Measurements from ENCODE around the gene SYNJ2. TPM values are rescaled to one million over a fixed set of nuclear protein-coding genes. Genes with fewer than 3 reads are reported as not detected.

Gene SYNJ2
- total and polyA plus RNA-seq, 2 experiments from 2014 or later = 2.8 to 5.6 TPM

DNA sequence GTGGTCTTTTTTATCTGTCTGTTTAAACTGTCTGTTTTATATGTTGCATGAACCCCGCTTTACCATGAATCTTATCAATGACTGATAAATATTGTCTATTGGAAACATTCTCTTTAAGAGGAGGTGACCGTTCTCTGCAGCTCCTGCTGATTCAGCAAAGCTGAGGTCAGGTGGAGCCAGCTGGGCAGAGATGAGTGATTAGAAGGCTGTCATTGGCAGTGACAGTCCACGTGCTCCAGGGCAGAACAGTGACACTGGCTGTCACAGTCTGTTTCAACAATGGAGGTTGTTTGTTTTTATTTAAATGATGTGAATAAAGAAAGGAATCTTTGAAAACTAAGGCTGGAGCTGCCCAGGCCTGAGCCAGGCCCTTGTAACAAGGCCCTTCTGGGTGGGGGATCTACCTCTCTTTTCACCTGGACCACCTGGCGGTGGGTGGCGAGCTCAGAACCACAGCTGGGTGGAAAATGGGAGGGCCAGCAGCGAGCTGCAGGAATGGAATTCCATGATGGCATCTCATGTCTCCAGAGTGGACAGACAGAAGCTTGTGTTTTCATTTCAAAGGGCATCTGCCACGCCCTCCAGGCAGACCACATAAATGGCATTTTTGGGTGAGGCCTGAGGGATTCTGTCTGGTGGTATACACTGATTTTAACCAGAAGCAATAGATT lies 12.6 kb downstream of the SYNJ2 start:
- TF ChIP-seq ZNF331 (CRISPR knock-in tag; IDR thresholded peaks at IDR 0.05; ENCODE audit: low read depth) (no peak), NANOG (IDR thresholded peaks at IDR 0.05; ENCODE audit: borderline replicate concordance) (no peak), EZH2 (IDR thresholded peaks at IDR 0.05; ENCODE audit: low read depth, unreplicated experiment) (no peak), STAT1 (IDR thresholded peaks at IDR 0.05; ENCODE audit: unreplicated experiment) (no peak), POLR2AphosphoS5 (IDR thresholded peaks at IDR 0.05; ENCODE audit: low read depth) (no peak), EZH2phosphoT487 (IDR thresholded peaks at IDR 0.05; ENCODE audit: unreplicated experiment) (no peak), CREB1 (CRISPR knock-in tag; IDR thresholded peaks at IDR 0.05; ENCODE audit: low read depth) (no peak), JUNB (IDR thresholded peaks at IDR 0.05; ENCODE audit: unreplicated experiment) (no peak)
- TF ChIP-seq, protein P1, sequence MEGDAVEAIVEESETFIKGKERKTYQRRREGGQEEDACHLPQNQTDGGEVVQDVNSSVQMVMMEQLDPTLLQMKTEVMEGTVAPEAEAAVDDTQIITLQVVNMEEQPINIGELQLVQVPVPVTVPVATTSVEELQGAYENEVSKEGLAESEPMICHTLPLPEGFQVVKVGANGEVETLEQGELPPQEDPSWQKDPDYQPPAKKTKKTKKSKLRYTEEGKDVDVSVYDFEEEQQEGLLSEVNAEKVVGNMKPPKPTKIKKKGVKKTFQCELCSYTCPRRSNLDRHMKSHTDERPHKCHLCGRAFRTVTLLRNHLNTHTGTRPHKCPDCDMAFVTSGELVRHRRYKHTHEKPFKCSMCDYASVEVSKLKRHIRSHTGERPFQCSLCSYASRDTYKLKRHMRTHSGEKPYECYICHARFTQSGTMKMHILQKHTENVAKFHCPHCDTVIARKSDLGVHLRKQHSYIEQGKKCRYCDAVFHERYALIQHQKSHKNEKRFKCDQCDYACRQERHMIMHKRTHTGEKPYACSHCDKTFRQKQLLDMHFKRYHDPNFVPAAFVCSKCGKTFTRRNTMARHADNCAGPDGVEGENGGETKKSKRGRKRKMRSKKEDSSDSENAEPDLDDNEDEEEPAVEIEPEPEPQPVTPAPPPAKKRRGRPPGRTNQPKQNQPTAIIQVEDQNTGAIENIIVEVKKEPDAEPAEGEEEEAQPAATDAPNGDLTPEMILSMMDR (conservative IDR thresholded peaks at IDR 0.05; ENCODE audit: low read depth in 2 of 2) = no peak
- TF ChIP-seq, protein P2, sequence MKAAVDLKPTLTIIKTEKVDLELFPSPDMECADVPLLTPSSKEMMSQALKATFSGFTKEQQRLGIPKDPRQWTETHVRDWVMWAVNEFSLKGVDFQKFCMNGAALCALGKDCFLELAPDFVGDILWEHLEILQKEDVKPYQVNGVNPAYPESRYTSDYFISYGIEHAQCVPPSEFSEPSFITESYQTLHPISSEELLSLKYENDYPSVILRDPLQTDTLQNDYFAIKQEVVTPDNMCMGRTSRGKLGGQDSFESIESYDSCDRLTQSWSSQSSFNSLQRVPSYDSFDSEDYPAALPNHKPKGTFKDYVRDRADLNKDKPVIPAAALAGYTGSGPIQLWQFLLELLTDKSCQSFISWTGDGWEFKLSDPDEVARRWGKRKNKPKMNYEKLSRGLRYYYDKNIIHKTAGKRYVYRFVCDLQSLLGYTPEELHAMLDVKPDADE (IDR thresholded peaks at IDR 0.05) = no peak
- TF ChIP-seq, protein P3, sequence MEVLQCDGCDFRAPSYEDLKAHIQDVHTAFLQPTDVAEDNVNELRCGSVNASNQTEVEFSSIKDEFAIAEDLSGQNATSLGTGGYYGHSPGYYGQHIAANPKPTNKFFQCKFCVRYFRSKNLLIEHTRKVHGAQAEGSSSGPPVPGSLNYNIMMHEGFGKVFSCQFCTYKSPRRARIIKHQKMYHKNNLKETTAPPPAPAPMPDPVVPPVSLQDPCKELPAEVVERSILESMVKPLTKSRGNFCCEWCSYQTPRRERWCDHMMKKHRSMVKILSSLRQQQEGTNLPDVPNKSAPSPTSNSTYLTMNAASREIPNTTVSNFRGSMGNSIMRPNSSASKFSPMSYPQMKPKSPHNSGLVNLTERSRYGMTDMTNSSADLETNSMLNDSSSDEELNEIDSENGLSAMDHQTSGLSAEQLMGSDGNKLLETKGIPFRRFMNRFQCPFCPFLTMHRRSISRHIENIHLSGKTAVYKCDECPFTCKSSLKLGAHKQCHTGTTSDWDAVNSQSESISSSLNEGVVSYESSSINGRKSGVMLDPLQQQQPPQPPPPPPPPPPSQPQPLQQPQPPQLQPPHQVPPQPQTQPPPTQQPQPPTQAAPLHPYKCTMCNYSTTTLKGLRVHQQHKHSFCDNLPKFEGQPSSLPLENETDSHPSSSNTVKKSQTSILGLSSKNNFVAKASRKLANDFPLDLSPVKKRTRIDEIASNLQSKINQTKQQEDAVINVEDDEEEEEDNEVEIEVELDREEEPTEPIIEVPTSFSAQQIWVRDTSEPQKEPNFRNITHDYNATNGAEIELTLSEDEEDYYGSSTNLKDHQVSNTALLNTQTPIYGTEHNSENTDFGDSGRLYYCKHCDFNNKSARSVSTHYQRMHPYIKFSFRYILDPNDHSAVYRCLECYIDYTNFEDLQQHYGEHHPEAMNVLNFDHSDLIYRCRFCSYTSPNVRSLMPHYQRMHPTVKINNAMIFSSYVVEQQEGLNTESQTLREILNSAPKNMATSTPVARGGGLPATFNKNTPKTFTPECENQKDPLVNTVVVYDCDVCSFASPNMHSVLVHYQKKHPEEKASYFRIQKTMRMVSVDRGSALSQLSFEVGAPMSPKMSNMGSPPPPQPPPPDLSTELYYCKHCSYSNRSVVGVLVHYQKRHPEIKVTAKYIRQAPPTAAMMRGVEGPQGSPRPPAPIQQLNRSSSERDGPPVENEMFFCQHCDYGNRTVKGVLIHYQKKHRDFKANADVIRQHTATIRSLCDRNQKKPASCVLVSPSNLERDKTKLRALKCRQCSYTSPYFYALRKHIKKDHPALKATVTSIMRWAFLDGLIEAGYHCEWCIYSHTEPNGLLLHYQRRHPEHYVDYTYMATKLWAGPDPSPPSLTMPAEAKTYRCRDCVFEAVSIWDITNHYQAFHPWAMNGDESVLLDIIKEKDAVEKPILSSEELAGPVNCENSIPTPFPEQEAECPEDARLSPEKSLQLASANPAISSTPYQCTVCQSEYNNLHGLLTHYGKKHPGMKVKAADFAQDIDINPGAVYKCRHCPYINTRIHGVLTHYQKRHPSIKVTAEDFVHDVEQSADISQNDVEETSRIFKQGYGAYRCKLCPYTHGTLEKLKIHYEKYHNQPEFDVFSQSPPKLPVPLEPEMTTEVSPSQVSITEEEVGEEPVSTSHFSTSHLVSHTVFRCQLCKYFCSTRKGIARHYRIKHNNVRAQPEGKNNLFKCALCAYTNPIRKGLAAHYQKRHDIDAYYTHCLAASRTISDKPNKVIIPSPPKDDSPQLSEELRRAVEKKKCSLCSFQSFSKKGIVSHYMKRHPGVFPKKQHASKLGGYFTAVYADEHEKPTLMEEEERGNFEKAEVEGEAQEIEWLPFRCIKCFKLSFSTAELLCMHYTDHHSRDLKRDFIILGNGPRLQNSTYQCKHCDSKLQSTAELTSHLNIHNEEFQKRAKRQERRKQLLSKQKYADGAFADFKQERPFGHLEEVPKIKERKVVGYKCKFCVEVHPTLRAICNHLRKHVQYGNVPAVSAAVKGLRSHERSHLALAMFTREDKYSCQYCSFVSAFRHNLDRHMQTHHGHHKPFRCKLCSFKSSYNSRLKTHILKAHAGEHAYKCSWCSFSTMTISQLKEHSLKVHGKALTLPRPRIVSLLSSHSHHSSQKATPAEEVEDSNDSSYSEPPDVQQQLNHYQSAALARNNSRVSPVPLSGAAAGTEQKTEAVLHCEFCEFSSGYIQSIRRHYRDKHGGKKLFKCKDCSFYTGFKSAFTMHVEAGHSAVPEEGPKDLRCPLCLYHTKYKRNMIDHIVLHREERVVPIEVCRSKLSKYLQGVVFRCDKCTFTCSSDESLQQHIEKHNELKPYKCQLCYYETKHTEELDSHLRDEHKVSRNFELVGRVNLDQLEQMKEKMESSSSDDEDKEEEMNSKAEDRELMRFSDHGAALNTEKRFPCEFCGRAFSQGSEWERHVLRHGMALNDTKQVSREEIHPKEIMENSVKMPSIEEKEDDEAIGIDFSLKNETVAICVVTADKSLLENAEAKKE (CRISPR knock-in tag; IDR thresholded peaks at IDR 0.05) = no peak
- no peaks in the 10 kb centered on the region; the same call in 2 of the 3 replicates for H3K36me3 Mint-ChIP-seq (ENCODE audit: low read depth)
- no peak overlapping the region for H3K4me3 Mint-ChIP-seq
- Histone ChIP-seq H3K4me3 (no peak overlapping the region), H3F3A (replicated peaks; ENCODE audit: low read depth) (0 out of 2 replicates have a peak, but pooled peaks cover 3% of the 10 kb centered on the region), H3K4me1 (ENCODE audit: insufficient read depth) (peaks cover 13% of the 10 kb centered on the region), H4K20me1 (replicated peaks; ENCODE audit: insufficient read depth) (no peaks in the 10 kb centered on the region), H3K27me3 (ENCODE audit: insufficient read depth) (no peaks in the 10 kb centered on the region), H3K36me3 (ENCODE audit: insufficient read depth) (no peaks in the 10 kb centered on the region), H2AFZ (no peak overlapping the region), H3K27ac (ENCODE audit: low read depth) (no peak overlapping the region), H3K9me2 (ENCODE audit: insufficient read depth) (no peaks in the 10 kb centered on the region), H3K4me2 (no peak overlapping the region), H3K79me2 (replicated peaks; ENCODE audit: insufficient read depth) (peaks cover 29% of the 10 kb centered on the region)
- H3K27ac Mint-ChIP-seq = no peak overlapping the region
- DNase-seq (ENCODE audit: low spot score) (no peak), ATAC-seq (no peak)
- H3K27me3 Mint-ChIP-seq (ENCODE audit: insufficient read depth, low read depth, poor library complexity) = peaks cover 10% of the 10 kb centered on the region
- H3K4me1 Mint-ChIP-seq = peaks cover 56% of the 10 kb centered on the region
- peaks cover 2% of the 10 kb centered on the region; the same call in 2 of the 3 replicates for H3K9me3 Mint-ChIP-seq

Measured in GM23338 (cell line).